ENCODE data around the gene NUBPL.
"Not testable (repeated sequence)": the region's sequence is repeated elsewhere in the genome, so short reads cannot be mapped to it uniquely, and the experiment has no call there.

The NUBPL gene

DNA sequence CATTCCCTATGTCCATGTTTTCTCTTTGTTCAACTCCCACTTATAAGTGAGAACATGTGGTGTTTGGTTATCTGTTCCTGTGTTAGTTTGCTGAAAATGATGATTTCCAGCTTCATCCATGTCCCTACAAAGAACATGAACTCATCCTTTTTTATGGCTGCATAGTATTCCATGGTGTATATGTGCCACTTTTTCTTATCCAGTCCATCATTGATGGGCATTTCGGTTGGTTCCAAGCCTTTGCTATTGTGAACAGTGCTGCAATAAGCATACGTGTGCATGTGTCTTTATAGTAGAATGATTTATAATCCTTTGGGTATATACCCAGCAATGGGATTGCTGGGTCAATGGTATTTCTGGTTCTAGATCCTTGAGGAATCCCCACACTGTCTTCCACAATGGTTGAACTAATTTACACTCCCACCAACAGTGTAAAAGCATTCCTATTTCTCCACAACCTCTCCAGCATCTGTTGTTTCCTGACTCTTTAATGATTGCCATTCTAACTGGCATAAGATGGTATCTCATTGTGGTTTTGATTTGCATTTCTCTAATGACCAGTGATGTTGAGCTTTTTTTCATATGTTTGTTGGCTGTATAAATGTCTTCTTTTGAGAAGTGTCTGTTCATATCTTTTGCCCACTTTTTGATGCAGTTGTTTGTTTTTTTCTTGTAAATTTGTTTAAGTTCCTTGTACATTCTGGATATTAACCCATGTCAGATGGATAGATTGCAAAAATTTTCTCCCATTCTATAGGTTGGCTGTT lies 252.7 kb downstream of the NUBPL start:
- not testable (repeated sequence) for H3K36me3 ChIP-seq (ENCODE audit: control insufficient read depth, low read length); H3K4me1 ChIP-seq (ENCODE audit: control insufficient read depth, low read length); H3K9me2 ChIP-seq (replicated peaks; ENCODE audit: control insufficient read depth, low read length); H3K27ac ChIP-seq (ENCODE audit: low read depth, low read length); H3K4me2 ChIP-seq (ENCODE audit: low read length); H3K79me2 ChIP-seq (ENCODE audit: control insufficient read depth, low read length); H3K4me3 ChIP-seq (ENCODE audit: low read length); H4K20me1 ChIP-seq (ENCODE audit: control insufficient read depth, insufficient read depth, low read depth, low read length); H3F3A ChIP-seq (ENCODE audit: control insufficient read depth, insufficient read depth); H3K27me3 ChIP-seq (ENCODE audit: control insufficient read depth, low read length); H3K9me3 ChIP-seq (ENCODE audit: control insufficient read depth, insufficient read depth, low read length)

DNA sequence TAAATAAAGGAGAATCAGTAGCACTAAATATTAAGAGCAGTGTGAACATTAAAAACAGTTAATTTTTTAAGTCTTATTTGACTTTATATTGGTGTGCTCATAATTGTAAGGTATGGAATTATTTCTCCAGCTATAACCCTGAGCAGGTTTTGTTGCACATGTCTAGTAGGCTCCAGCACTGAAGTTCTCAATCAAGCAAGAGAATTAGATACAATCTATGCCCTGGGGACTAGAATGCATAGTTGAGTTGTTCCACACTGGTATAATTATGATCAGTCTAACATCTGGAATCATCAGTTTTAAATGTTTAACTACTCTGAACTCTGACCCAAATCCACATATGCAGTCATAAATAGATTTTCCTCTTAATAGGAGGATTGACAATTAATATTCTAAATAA lies 258.1 kb downstream of the NUBPL start:
- no peaks in the 10 kb centered on the region for H3K36me3 ChIP-seq (ENCODE audit: control insufficient read depth, low read length)
- no peaks in the 10 kb centered on the region for H3F3A ChIP-seq (ENCODE audit: control insufficient read depth, insufficient read depth)
- no peaks in the 10 kb centered on the region for H3K9me3 ChIP-seq (ENCODE audit: control insufficient read depth, insufficient read depth, low read length)
- no peak overlapping the region for H3K4me2 ChIP-seq (ENCODE audit: low read length)
- H3K4me1 ChIP-seq (ENCODE audit: control insufficient read depth, low read length), result no peaks in the 10 kb centered on the region
- H3K79me2 ChIP-seq (ENCODE audit: control insufficient read depth, low read length), result no peaks in the 10 kb centered on the region
- H3K27me3 ChIP-seq (ENCODE audit: control insufficient read depth, low read length), result no peaks in the 10 kb centered on the region
- no peaks in the 10 kb centered on the region for H3K9me2 ChIP-seq (replicated peaks; ENCODE audit: control insufficient read depth, low read length)
- TF ChIP-seq EZH2phosphoT487 (IDR thresholded peaks at IDR 0.05; ENCODE audit: borderline replicate concordance, low read length), result no peak
- TF ChIP-seq, protein P1, sequence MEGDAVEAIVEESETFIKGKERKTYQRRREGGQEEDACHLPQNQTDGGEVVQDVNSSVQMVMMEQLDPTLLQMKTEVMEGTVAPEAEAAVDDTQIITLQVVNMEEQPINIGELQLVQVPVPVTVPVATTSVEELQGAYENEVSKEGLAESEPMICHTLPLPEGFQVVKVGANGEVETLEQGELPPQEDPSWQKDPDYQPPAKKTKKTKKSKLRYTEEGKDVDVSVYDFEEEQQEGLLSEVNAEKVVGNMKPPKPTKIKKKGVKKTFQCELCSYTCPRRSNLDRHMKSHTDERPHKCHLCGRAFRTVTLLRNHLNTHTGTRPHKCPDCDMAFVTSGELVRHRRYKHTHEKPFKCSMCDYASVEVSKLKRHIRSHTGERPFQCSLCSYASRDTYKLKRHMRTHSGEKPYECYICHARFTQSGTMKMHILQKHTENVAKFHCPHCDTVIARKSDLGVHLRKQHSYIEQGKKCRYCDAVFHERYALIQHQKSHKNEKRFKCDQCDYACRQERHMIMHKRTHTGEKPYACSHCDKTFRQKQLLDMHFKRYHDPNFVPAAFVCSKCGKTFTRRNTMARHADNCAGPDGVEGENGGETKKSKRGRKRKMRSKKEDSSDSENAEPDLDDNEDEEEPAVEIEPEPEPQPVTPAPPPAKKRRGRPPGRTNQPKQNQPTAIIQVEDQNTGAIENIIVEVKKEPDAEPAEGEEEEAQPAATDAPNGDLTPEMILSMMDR (IDR thresholded peaks at IDR 0.05; ENCODE audit: low read depth, low read length, poor library complexity, severe bottlenecking), result no peak
- no peak overlapping the region for H3K27ac ChIP-seq (ENCODE audit: low read depth, low read length)
- H4K20me1 ChIP-seq (ENCODE audit: control insufficient read depth, insufficient read depth, low read depth, low read length), result no peaks in the 10 kb centered on the region
- H3K4me3 ChIP-seq (ENCODE audit: low read length), result no peak overlapping the region

DNA sequence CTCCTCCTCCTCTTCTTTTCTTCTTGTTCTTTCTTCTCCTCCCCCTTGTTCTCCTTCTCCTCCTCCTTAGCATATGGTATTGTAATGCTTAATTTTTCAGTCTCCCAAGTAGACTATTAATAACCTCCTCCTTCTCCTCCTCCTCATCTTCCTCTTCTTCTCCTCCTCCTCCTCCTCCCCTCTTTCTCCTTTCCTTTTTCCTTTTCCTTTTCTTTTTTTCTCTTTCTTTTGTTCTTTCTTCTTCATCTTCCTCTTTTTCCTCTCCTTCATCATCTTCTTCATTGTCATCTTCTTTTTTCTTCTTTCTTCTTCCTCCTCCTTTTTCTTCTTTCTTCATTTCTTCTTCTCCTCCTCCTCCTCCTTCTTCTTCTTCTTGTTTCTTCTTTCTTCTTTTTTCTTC lies 264.3 kb downstream of the NUBPL start:
- Histone ChIP-seq H3K4me1 (ENCODE audit: control insufficient read depth, low read length) (no peaks in the 10 kb centered on the region), H3K79me2 (ENCODE audit: control insufficient read depth, low read length) (no peaks in the 10 kb centered on the region), H3K4me3 (ENCODE audit: low read length) (no peak overlapping the region), H3K4me2 (ENCODE audit: low read length) (no peak overlapping the region), H4K20me1 (ENCODE audit: control insufficient read depth, insufficient read depth, low read depth, low read length) (no peaks in the 10 kb centered on the region), H3K36me3 (ENCODE audit: control insufficient read depth, low read length) (no peaks in the 10 kb centered on the region), H3K27ac (ENCODE audit: low read depth, low read length) (no peak overlapping the region), H3K9me3 (ENCODE audit: control insufficient read depth, insufficient read depth, low read length) (no peaks in the 10 kb centered on the region), H3F3A (ENCODE audit: control insufficient read depth, insufficient read depth) (no peaks in the 10 kb centered on the region), H3K27me3 (ENCODE audit: control insufficient read depth, low read length) (no peaks in the 10 kb centered on the region), H3K9me2 (replicated peaks; ENCODE audit: control insufficient read depth, low read length) (no peaks in the 10 kb centered on the region)
- TF ChIP-seq, protein P1 (IDR thresholded peaks at IDR 0.05; ENCODE audit: low read depth, low read length, poor library complexity, severe bottlenecking), result no peak
- TF ChIP-seq EZH2phosphoT487 (IDR thresholded peaks at IDR 0.05; ENCODE audit: borderline replicate concordance, low read length), result no peak

DNA sequence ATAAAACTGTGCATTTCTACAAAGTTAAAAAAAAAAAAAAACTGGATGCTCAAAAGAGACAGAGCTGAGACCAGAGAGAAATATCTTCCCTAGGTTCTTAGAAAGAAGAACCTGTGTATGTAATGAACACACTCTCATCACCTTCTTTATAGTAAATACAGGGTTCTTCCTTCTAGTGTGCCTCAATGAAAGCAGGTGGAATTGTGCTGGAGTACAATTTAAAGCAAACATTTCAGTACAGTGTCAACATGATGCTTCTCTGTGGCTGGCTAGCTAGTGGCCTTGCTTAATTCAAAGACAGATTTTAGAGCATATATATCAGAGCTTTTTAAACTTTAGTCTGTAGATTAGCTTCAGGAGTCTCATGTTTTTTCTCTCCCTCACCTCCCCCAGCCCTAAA lies 266.1 kb downstream of the NUBPL start:
- Histone ChIP-seq H3K4me3 (ENCODE audit: low read length) (no peak overlapping the region), H3K9me3 (ENCODE audit: control insufficient read depth, insufficient read depth, low read length) (no peaks in the 10 kb centered on the region), H3K36me3 (ENCODE audit: control insufficient read depth, low read length) (no peaks in the 10 kb centered on the region), H3K4me1 (ENCODE audit: control insufficient read depth, low read length) (no peaks in the 10 kb centered on the region), H3K9me2 (replicated peaks; ENCODE audit: control insufficient read depth, low read length) (no peaks in the 10 kb centered on the region), H3K4me2 (ENCODE audit: low read length) (no peak overlapping the region), H3K79me2 (ENCODE audit: control insufficient read depth, low read length) (no peaks in the 10 kb centered on the region), H3K27ac (ENCODE audit: low read depth, low read length) (no peak overlapping the region), H4K20me1 (ENCODE audit: control insufficient read depth, insufficient read depth, low read depth, low read length) (no peaks in the 10 kb centered on the region), H3F3A (ENCODE audit: control insufficient read depth, insufficient read depth) (no peaks in the 10 kb centered on the region), H3K27me3 (ENCODE audit: control insufficient read depth, low read length) (no peaks in the 10 kb centered on the region)
- TF ChIP-seq, protein P1 (IDR thresholded peaks at IDR 0.05; ENCODE audit: low read depth, low read length, poor library complexity, severe bottlenecking), result no peak
- TF ChIP-seq EZH2phosphoT487 (IDR thresholded peaks at IDR 0.05; ENCODE audit: borderline replicate concordance, low read length), result no peak

Measured in DOHH2 (cell line).